SK-N-SH treated with all-trans-retinoic acid at 6 μM for 48 hours (cell line): ENCODE data around the gene ENTR1.
"Not testable (repeated sequence)": the region's sequence is repeated elsewhere in the genome, so short reads cannot be mapped to it uniquely, and the experiment has no call there.

Source experiments
- ARNTL ChIP-seq: fragments of 450-650 bp; formaldehyde crosslinking; IDR thresholded peaks from 2 replicates; pipeline ENCODE4 v1.5.0; 2020; ENCODE audit warnings: low read depth, mild to moderate bottlenecking, moderate library complexity, borderline replicate concordance
- BACH2 ChIP-seq: fragments of 250-450 bp; sonication (Bioruptor Pico); IDR thresholded peaks from 2 replicates; pipeline ENCODE4 v1.9.0; 2021; ENCODE audit warnings: mild to moderate bottlenecking, borderline replicate concordance
- CSDC2 ChIP-seq: fragments of 250-450 bp; sonication (Bioruptor Pico); IDR thresholded peaks from 2 replicates; pipeline ENCODE4 v1.5.0; 2020; ENCODE audit warnings: mild to moderate bottlenecking, moderate library complexity
- OSR1 ChIP-seq: fragments of 250-450 bp; sonication (Bioruptor Pico); IDR thresholded peaks from 2 replicates; pipeline ENCODE4 v1.8.0; 2022; ENCODE audit warnings: moderate library complexity, mild to moderate bottlenecking, inconsistent platforms
- PATZ1 ChIP-seq: fragments of 250-450 bp; sonication (Bioruptor Pico); IDR thresholded peaks from 2 replicates; pipeline ENCODE4 v1.8.0; 2020; ENCODE audit warnings: mild to moderate bottlenecking, moderate library complexity, borderline replicate concordance
- PPARA ChIP-seq: fragments of 250-450 bp; sonication (Bioruptor Pico); IDR thresholded peaks from 2 replicates; pipeline ENCODE4 v1.5.0; 2020; ENCODE audit warnings: mild to moderate bottlenecking, borderline replicate concordance
- TCF4 ChIP-seq: fragments of 250-450 bp; sonication (Bioruptor Pico); IDR thresholded peaks from 2 replicates; pipeline ENCODE4 v1.8.0; 2021; ENCODE audit warnings: mild to moderate bottlenecking, moderate library complexity, borderline replicate concordance
- TOX ChIP-seq: fragments of 250-450 bp; sonication (Bioruptor Pico); IDR thresholded peaks from 2 replicates; pipeline ENCODE4 v1.8.0; 2021; ENCODE audit warnings: mild to moderate bottlenecking, moderate library complexity, borderline replicate concordance
- ZFP3 ChIP-seq: fragments of 250-450 bp; sonication (Bioruptor Pico); IDR thresholded peaks from 2 replicates; pipeline ENCODE4 v1.5.0; 2020; ENCODE audit warnings: mild to moderate bottlenecking, moderate library complexity
- ZFP30 ChIP-seq: fragments of 450-650 bp; formaldehyde crosslinking; IDR thresholded peaks from 2 replicates; pipeline ENCODE4 v1.5.0; 2022; ENCODE audit warnings: mild to moderate bottlenecking, moderate library complexity
- ZNF8 ChIP-seq: fragments of 450-650 bp; formaldehyde crosslinking; IDR thresholded peaks from 2 replicates; pipeline ENCODE4 v1.5.0; 2020; ENCODE audit warnings: mild to moderate bottlenecking, moderate library complexity
- TF ChIP-seq, protein P1 (sequence below): fragments of 250-450 bp; sonication (Bioruptor Pico); IDR thresholded peaks from 2 replicates; pipeline ENCODE4 v1.5.1; 2020; ENCODE audit warnings: low read depth, mild to moderate bottlenecking, moderate library complexity
- TF ChIP-seq, protein P2 (sequence below): fragments of 250-450 bp; sonication (Bioruptor Pico); IDR thresholded peaks from 2 replicates; pipeline ENCODE4 v1.5.0; 2020; ENCODE audit warnings: mild to moderate bottlenecking, moderate library complexity
- TF ChIP-seq, protein P3 (sequence below): fragments of 250-450 bp; sonication (Bioruptor Pico); IDR thresholded peaks from 2 replicates; pipeline ENCODE4 v1.5.1; 2021; ENCODE audit warnings: mild to moderate bottlenecking, moderate library complexity

DNA sequence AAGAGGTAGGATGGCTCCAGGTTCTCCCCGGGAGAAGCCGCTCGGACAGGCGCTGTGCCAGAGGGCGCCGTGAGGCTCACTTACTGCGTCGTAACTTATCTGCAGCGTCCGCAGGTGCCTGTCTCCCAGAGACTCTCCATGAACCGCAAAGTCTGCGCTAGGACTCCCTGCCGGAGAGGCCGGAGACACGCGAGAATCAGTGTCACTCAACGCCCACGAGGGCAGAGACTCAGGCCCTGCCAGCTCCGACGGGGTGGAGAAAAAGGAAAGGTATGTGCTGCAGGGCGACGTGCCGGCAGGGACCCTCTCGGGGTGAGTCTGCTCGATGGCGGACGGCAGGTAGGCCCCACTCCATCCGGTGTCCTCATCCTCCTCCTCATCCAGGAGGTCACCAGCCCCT is 3.4 kb downstream of the ENTR1 start:
- TF ChIP-seq ARNTL (CRISPR knock-in tag); ZNF8 (CRISPR knock-in tag); ZFP3 (CRISPR knock-in tag); PPARA (CRISPR knock-in tag); PATZ1 (CRISPR knock-in tag); TOX (CRISPR knock-in tag); BACH2; OSR1 (CRISPR knock-in tag); ZFP30 (CRISPR knock-in tag); TCF4 (CRISPR knock-in tag); CSDC2 (CRISPR knock-in tag): not testable (repeated sequence)
- TF ChIP-seq, protein P1, sequence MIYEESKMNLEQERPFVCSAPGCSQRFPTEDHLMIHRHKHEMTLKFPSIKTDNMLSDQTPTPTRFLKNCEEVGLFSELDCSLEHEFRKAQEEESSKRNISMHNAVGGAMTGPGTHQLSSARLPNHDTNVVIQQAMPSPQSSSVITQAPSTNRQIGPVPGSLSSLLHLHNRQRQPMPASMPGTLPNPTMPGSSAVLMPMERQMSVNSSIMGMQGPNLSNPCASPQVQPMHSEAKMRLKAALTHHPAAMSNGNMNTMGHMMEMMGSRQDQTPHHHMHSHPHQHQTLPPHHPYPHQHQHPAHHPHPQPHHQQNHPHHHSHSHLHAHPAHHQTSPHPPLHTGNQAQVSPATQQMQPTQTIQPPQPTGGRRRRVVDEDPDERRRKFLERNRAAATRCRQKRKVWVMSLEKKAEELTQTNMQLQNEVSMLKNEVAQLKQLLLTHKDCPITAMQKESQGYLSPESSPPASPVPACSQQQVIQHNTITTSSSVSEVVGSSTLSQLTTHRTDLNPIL (CRISPR knock-in tag): not testable (repeated sequence)
- TF ChIP-seq, protein P2, sequence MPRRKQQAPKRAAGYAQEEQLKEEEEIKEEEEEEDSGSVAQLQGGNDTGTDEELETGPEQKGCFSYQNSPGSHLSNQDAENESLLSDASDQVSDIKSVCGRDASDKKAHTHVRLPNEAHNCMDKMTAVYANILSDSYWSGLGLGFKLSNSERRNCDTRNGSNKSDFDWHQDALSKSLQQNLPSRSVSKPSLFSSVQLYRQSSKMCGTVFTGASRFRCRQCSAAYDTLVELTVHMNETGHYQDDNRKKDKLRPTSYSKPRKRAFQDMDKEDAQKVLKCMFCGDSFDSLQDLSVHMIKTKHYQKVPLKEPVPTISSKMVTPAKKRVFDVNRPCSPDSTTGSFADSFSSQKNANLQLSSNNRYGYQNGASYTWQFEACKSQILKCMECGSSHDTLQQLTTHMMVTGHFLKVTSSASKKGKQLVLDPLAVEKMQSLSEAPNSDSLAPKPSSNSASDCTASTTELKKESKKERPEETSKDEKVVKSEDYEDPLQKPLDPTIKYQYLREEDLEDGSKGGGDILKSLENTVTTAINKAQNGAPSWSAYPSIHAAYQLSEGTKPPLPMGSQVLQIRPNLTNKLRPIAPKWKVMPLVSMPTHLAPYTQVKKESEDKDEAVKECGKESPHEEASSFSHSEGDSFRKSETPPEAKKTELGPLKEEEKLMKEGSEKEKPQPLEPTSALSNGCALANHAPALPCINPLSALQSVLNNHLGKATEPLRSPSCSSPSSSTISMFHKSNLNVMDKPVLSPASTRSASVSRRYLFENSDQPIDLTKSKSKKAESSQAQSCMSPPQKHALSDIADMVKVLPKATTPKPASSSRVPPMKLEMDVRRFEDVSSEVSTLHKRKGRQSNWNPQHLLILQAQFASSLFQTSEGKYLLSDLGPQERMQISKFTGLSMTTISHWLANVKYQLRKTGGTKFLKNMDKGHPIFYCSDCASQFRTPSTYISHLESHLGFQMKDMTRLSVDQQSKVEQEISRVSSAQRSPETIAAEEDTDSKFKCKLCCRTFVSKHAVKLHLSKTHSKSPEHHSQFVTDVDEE (CRISPR knock-in tag): not testable (repeated sequence)
- TF ChIP-seq, protein P3, sequence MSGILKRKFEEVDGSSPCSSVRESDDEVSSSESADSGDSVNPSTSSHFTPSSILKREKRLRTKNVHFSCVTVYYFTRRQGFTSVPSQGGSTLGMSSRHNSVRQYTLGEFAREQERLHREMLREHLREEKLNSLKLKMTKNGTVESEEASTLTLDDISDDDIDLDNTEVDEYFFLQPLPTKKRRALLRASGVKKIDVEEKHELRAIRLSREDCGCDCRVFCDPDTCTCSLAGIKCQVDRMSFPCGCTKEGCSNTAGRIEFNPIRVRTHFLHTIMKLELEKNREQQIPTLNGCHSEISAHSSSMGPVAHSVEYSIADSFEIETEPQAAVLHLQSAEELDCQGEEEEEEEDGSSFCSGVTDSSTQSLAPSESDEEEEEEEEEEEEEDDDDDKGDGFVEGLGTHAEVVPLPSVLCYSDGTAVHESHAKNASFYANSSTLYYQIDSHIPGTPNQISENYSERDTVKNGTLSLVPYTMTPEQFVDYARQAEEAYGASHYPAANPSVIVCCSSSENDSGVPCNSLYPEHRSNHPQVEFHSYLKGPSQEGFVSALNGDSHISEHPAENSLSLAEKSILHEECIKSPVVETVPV: not testable (repeated sequence)
